ENCODE measurements around the gene TMEM50A. TPM values are rescaled to one million over a fixed set of nuclear protein-coding genes. Genes with fewer than 3 reads are reported as not detected.
"Not testable (repeated sequence)": the region's sequence is repeated elsewhere in the genome, so short reads cannot be mapped to it uniquely, and the experiment has no call there.

Gene TMEM50A
- total and polyA plus RNA-seq, 2 donors from 2014 or later, result 115 to 118 TPM

DNA sequence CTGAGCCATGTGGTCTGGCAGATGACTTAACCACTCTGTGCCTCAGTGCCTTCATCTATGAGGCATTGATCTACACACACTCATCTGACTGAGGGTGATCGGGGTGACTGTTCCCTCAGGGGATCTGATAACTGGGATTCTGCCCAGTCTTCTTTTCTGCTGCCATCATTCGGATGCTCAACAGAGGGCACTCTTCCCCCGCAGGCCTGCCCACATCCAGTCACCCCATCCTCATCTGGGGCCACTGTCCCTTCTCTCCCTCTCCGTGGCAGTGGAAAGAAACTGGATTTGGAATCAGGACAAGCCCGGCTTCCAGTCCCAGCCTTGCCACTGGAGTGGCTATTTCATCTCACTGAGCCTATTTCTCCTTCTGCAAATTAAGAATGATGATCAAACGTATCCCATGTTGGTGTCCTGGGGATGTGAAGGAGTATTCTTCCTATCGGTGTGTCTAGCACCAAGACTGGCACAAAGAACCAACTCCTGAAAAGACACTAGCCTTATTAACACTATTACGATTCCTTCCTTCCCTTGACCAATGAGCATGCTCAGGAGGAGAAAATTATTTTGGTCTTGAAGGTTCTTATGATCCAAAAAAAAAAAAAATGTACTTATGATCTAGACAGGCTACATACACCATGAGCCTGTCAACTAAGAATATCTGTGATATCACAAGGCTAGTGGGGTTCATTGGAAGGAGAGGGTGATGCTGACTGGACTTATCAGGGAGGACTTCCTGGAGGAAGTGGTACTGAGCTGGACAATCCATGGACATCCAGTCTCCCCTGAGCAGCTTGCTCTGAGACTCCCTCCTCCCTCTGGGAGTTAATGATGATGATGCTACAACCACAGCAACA, 65.0 kb downstream of the TMEM50A start:
- H3K27ac ChIP-seq (ENCODE audit: low read depth in 2 of 2, low read length in 2 of 2); H3K4me3 ChIP-seq (ENCODE audit: low read length in 3 of 3); DNase-seq; intact Hi-C loops (cut with DNase I); H3K36me3 ChIP-seq (ENCODE audit: control insufficient read depth in 2 of 3, insufficient read depth in 3 of 3, low read length in 3 of 3); H3K27me3 ChIP-seq (ENCODE audit: control insufficient read depth, insufficient read depth, low read length); H3K9ac ChIP-seq (ENCODE audit: low read length in 3 of 3); H3K4me1 ChIP-seq (ENCODE audit: control insufficient read depth in 2 of 3, insufficient read depth in 2 of 3, low read depth in 1 of 3, low read length in 3 of 3); H3K9me3 ChIP-seq (ENCODE audit: control insufficient read depth in 2 of 3, insufficient read depth in 1 of 3, low read length in 3 of 3); FAIRE-seq: not testable (repeated sequence)
- peak; percentile 18 for TF ChIP-seq CTCF (IDR thresholded peaks at IDR 0.05; ENCODE audit: borderline replicate concordance, extremely low read depth, insufficient read depth)

- intact Hi-C loops (cut with DNase I); H3K4me3 ChIP-seq (ENCODE audit: low read length in 3 of 3); H3K36me3 ChIP-seq (ENCODE audit: control insufficient read depth in 2 of 3, insufficient read depth in 3 of 3, low read length in 3 of 3); H3K9me3 ChIP-seq (ENCODE audit: control insufficient read depth in 2 of 3, insufficient read depth in 1 of 3, low read length in 3 of 3); DNase-seq; H3K27me3 ChIP-seq (ENCODE audit: control insufficient read depth, insufficient read depth, low read length); H3K27ac ChIP-seq (ENCODE audit: low read depth in 2 of 2, low read length in 2 of 2); H3K9ac ChIP-seq (ENCODE audit: low read length in 3 of 3); H3K4me1 ChIP-seq (ENCODE audit: control insufficient read depth in 2 of 3, insufficient read depth in 2 of 3, low read depth in 1 of 3, low read length in 3 of 3); FAIRE-seq: not testable (repeated sequence)
These were observed 67.7 kb downstream of the TMEM50A start for GRCh38 chr1:25405731-25406305.

DNA sequence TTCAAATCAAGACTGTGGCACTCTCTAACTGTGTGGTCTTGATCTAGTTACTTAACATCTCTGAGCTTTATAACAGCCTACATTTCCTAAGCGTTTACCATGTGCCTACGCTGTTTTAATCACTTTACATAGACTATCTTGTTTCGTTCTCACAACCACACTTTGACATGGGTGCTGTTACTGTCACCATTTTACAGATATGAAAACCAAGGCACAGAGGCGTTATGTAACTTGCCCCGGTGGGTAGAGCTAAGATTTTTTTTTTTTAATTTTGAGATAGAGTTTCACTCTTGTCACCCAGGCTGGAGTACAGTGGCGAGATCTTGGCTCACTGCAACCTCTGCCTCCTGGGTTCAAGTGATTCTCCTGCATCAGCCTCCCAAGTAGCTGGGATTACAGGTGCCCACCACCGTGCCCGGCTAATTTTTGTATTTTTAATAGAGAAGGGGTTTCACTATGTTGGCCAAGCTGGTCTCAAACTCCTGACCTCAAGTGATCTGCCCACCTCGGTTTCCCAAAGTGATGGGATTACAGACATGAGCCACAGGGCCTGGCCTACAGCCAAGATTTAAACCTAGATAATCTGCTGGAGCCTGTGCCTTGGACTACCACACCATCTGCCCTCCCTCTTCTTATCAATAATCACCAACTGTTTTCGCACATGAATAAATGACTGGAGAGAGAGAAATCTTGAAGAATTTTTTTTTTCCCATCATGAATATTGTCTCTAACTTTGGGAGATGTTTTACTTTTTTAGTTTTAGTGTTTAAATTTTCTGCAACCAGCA, 71.7 kb downstream of the TMEM50A start:
- H3K27me3 ChIP-seq (ENCODE audit: control insufficient read depth, insufficient read depth, low read length); FAIRE-seq; intact Hi-C loops (cut with DNase I): not testable (repeated sequence)

More for the DNA sequence above, 71.7 kb downstream of the TMEM50A start:
- H3K4me3 ChIP-seq (ENCODE audit: low read length in 3 of 3); H3K9me3 ChIP-seq (ENCODE audit: control insufficient read depth in 2 of 3, insufficient read depth in 1 of 3, low read length in 3 of 3); H3K4me1 ChIP-seq (ENCODE audit: control insufficient read depth in 2 of 3, insufficient read depth in 2 of 3, low read depth in 1 of 3, low read length in 3 of 3); H3K27ac ChIP-seq (ENCODE audit: low read depth in 2 of 2, low read length in 2 of 2); DNase-seq; H3K36me3 ChIP-seq (ENCODE audit: control insufficient read depth in 2 of 3, insufficient read depth in 3 of 3, low read length in 3 of 3); H3K9ac ChIP-seq (ENCODE audit: low read length in 3 of 3): not testable (repeated sequence)

Other genes starting within 250 kb of the TMEM50A start
- 53.8 TPM for gene SYF2, start 105.8 kb upstream of the TMEM50A start, total RNA-seq
- 91.5 TPM for gene SYF2, start 105.8 kb upstream of the TMEM50A start, polyA plus RNA-seq (ENCODE audit: insufficient read depth, low read depth, low replicate concordance)
- gene RSRP1, start 90.9 kb upstream of the TMEM50A start, total RNA-seq, result 123 TPM
- 118 TPM for gene RSRP1, start 90.9 kb upstream of the TMEM50A start, polyA plus RNA-seq (ENCODE audit: insufficient read depth, low read depth, low replicate concordance)
- gene RHD, start 65.8 kb upstream of the TMEM50A start, total RNA-seq, result not detected
- not detected for gene RHD, start 65.8 kb upstream of the TMEM50A start, polyA plus RNA-seq (ENCODE audit: insufficient read depth, low read depth, low replicate concordance)
- gene RHCE, start 82.5 kb downstream of the TMEM50A start, total RNA-seq, result 0.44 TPM
- gene RHCE, start 82.5 kb downstream of the TMEM50A start, polyA plus RNA-seq (ENCODE audit: insufficient read depth, low read depth, low replicate concordance), result 1.3 TPM
- 19.3 TPM for gene MACO1, start 92.6 kb downstream of the TMEM50A start, total RNA-seq
- 12.1 TPM for gene MACO1, start 92.6 kb downstream of the TMEM50A start, polyA plus RNA-seq (ENCODE audit: insufficient read depth, low read depth, low replicate concordance)
- 26.2 TPM for gene LDLRAP1, start 205.3 kb downstream of the TMEM50A start, total RNA-seq
- gene LDLRAP1, start 205.3 kb downstream of the TMEM50A start, polyA plus RNA-seq (ENCODE audit: insufficient read depth, low read depth, low replicate concordance), result 14.4 TPM